SK-N-DZ (cell line): ENCODE results near the gene SCUBE2.

Experiments
- small RNA-seq, 2 experiments: library from RNA; depleted of rRNA; stranded (forward); fragments of <200 nt; gene quantifications; one replicate each; pipeline ENCODE3, GENCODE V24; 2014

SCUBE2 gene

Small RNA genes lying within 50 kb of the gene (small RNA-seq; reads per million reads assigned to genes)
- gene MIR5691, result 0 to 0.04 reads per million in 2 experiments
